Chondrocyte (in vitro differentiated cells): ENCODE results near the gene IGF1R. TPM values are rescaled to one million over a fixed set of nuclear protein-coding genes. Genes with fewer than 3 reads are reported as not detected.

Experiments
- DNase-seq: peaks from one replicate; pipeline ENCODE4 v3.0.0; 2021; ENCODE audit warnings: mixed read lengths, low spot score
- H3K27ac Mint-ChIP-seq: one replicate; pipeline ENCODE4 v1.8.0; 2021; ENCODE audit warnings: mild to moderate bottlenecking, moderate library complexity, mixed read lengths; ENCODE audit not compliant: unreplicated experiment
- H3K27me3 Mint-ChIP-seq: 2 replicates; pipeline ENCODE4 v1.8.0; 2021; ENCODE audit warnings: low read depth, mixed read lengths
- H3K36me3 Mint-ChIP-seq: 2 replicates; pipeline ENCODE4 v1.8.0; 2021; ENCODE audit warnings: low read depth, mixed read lengths
- H3K4me1 Mint-ChIP-seq: 2 replicates; pipeline ENCODE4 v1.8.0; 2021; ENCODE audit warnings: low read depth, mild to moderate bottlenecking, mixed read lengths
- H3K4me3 Mint-ChIP-seq: one replicate; pipeline ENCODE4 v1.8.0; 2021; ENCODE audit warnings: mild to moderate bottlenecking, moderate library complexity, mixed read lengths; ENCODE audit not compliant: unreplicated experiment
- H3K9me3 Mint-ChIP-seq: 2 replicates; pipeline ENCODE4 v1.8.0; 2021; ENCODE audit warnings: low read depth, mixed read lengths
- total RNA-seq: library from RNA; stranded (reverse); gene quantifications from 3 replicates; pipeline ENCODE4 v1.2.1, GENCODE V29; 2021
- TF ChIP-seq, protein P1 (sequence below): fragments of 200-600 bp; sonication (generic); IDR thresholded peaks from 2 replicates; pipeline ENCODE4 v1.5.0; 2021; ENCODE audit warnings: antibody characterized with exemption, mild to moderate bottlenecking, moderate library complexity

Gene IGF1R
- total RNA-seq, 1 donor from 2014 or later: 119 TPM

DNA sequence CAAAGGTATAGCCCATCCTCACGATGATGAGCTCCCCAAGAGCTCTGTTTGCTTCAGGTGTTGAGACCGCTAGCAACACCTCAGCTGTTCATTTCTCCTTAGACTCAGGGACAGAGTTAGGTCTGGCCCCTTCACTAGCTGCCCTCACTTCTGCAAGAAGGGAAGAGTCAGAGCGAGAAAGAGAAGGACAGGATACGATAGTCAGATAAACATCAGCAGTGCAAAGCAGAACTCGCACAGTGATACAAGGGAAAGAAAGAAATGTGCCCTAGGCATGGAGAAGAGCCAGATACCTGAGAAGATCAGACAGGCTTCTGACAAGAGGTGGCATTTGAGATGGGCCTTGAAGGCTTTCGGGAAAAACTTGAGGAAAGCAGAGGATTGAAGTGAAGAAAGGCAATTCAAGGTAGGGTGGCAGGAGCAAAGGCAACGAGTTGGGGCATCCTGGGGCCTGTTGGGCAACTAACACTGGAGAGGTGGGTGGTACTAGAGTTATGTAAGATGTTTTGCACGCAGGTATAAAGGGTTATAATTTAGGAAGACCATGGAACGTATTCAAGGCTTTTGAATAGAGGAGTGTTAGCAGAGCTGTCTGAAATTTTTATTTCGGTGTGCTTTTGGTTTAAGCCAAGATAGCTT is 253.2 kb downstream of the IGF1R start:
- H3K4me1 Mint-ChIP-seq: peaks cover 94% of the 10 kb centered on the region
- TF ChIP-seq, protein P1, sequence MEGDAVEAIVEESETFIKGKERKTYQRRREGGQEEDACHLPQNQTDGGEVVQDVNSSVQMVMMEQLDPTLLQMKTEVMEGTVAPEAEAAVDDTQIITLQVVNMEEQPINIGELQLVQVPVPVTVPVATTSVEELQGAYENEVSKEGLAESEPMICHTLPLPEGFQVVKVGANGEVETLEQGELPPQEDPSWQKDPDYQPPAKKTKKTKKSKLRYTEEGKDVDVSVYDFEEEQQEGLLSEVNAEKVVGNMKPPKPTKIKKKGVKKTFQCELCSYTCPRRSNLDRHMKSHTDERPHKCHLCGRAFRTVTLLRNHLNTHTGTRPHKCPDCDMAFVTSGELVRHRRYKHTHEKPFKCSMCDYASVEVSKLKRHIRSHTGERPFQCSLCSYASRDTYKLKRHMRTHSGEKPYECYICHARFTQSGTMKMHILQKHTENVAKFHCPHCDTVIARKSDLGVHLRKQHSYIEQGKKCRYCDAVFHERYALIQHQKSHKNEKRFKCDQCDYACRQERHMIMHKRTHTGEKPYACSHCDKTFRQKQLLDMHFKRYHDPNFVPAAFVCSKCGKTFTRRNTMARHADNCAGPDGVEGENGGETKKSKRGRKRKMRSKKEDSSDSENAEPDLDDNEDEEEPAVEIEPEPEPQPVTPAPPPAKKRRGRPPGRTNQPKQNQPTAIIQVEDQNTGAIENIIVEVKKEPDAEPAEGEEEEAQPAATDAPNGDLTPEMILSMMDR: no peak
- peak overlapping the region; percentile 97 for H3K27ac Mint-ChIP-seq
- H3K4me3 Mint-ChIP-seq: peak overlapping the region; percentile 76
- H3K36me3 Mint-ChIP-seq: peaks cover 4% of the 10 kb centered on the region
- H3K27me3 Mint-ChIP-seq: no peaks in the 10 kb centered on the region
- DNase-seq: no peak
- H3K9me3 Mint-ChIP-seq: no peaks in the 10 kb centered on the region

DNA sequence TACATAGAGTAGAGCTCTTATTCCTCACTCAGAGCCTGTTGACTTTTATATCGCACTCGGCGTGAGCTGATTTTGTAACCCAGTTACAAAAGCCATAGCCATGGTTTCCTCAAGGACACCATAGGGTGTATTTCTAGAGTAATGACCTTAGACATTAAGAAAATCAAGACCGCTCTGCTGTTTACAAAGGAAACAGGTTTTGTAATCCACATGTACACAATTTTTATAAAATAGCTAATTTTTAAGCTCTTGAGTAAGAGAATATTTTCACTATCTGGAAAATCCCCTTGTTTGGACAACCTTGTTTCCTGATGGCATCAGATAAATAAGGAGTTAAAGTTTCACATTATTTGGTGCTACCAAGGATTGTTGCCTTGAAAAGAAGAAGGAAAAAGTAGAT is 254.6 kb downstream of the IGF1R start:
- TF ChIP-seq, protein P1: no peak
- H3K36me3 Mint-ChIP-seq: peaks cover 4% of the 10 kb centered on the region
- peak overlapping the region; percentile 97 for H3K27ac Mint-ChIP-seq
- H3K27me3 Mint-ChIP-seq: no peaks in the 10 kb centered on the region
- no peak for DNase-seq
- no peaks in the 10 kb centered on the region for H3K9me3 Mint-ChIP-seq
- H3K4me3 Mint-ChIP-seq: peak overlapping the region; percentile 76
- H3K4me1 Mint-ChIP-seq: peaks cover 93% of the 10 kb centered on the region

DNA sequence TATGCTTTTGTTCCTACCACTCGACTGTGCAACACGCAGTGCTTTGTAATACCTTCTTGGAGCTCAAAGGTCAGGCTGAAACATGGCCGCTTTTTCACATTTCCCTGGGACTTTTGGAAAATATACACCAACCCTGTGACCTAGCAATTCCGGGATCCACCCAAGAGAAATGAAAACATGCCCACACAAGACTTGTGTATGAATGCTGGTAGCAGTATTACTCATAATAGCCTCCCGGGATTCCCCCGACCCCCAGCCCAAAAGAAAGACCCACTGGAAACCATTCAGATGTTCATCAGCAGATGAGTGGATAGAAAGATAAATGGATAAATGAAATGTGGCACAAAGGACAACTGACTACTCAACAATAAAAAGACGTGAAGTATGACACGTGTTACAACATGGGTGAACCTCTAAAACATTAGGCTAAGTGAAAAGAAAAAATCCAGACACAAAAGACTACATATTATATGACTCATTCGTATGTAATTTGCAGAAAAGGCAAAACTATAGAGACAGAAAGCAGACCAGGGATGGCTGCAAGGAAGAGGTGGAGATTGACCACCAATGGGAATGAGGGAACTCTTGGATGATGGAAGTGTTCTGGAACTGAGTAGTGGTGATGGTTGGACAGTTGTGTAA is 255.2 kb downstream of the IGF1R start:
- no peak for DNase-seq
- peaks cover 93% of the 10 kb centered on the region for H3K4me1 Mint-ChIP-seq
- no peaks in the 10 kb centered on the region for H3K9me3 Mint-ChIP-seq
- H3K4me3 Mint-ChIP-seq: peak overlapping the region; percentile 51
- TF ChIP-seq, protein P1: no peak
- peaks cover 6% of the 10 kb centered on the region for H3K36me3 Mint-ChIP-seq
- H3K27ac Mint-ChIP-seq: peak overlapping the region; percentile 97
- H3K27me3 Mint-ChIP-seq: no peaks in the 10 kb centered on the region

DNA sequence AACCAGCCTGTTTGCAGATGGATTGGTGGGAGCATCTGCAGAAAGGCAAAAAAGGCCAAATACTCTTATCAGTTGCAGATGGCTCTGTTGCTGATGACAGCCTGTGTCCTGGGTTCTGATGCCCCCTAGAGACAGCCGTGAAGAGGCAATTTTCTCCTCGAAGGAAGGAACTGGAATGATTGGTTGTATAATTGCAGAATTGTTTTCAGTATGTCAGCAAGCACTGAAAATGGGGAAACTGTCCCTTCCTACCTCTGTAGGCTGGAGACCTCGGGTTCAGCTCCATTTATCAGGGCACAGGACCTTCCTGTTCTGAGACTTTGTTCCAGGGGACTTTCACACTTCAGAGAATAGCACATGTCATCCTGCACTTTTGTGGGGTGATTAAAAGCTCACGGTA is 256.2 kb downstream of the IGF1R start:
- Mint-ChIP-seq H3K27me3 (no peaks in the 10 kb centered on the region), H3K9me3 (no peaks in the 10 kb centered on the region), H3K27ac (peak overlapping the region; percentile 97), H3K4me3 (no peak overlapping the region), H3K36me3 (peaks cover 11% of the 10 kb centered on the region), H3K4me1 (peaks cover 88% of the 10 kb centered on the region)
- TF ChIP-seq, protein P1: peak; percentile 82
- DNase-seq: no peak

DNA sequence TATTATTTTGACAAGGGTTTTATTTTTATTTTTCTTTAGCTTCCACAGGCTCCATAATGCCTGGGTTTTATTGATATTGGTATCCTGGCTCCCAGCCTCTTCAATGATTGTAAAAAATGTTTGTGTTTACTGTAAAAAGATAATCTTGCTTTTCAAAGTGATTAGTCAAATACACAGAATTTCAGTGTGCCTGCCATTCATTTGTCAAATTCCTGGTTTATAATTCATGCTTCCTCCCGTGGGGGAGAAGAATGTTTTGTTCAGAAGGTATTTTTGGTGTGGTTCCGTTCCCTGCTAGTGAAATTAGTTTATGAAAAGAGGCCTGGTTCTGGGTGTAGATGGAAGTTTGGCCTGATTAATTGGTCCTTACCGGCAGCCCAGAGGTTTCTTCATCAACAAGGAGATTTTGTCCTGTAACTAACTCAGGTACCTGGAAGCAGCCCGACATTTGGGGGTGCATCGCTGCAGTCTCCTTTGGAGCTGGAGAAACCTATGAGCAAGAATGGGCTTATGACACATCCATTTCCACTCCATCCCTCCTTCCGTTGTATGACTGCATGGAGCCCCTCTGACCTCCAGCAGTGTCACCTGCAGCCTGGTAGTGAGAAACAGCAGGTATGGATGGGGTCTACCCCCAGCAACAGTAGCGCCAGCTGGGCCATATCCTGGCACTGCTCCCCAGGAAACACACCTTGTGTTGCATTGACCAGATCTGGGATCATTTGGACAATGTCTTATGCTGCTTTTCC is 257.8 kb downstream of the IGF1R start:
- peaks cover 74% of the 10 kb centered on the region for H3K4me1 Mint-ChIP-seq
- DNase-seq: no peak
- H3K4me3 Mint-ChIP-seq: no peak overlapping the region
- H3K36me3 Mint-ChIP-seq: peaks cover 12% of the 10 kb centered on the region
- no peaks in the 10 kb centered on the region for H3K9me3 Mint-ChIP-seq
- H3K27me3 Mint-ChIP-seq: no peaks in the 10 kb centered on the region
- H3K27ac Mint-ChIP-seq: peak overlapping the region; percentile 85
- TF ChIP-seq, protein P1: no peak
